Measurements from ENCODE around the gene PRKACA. TPM values are rescaled to one million over a fixed set of nuclear protein-coding genes. Genes with fewer than 3 reads are reported as not detected.

Gene PRKACA
- total RNA-seq, 2 donors from 2014 or later, result 34.8 to 106 TPM

DNA sequence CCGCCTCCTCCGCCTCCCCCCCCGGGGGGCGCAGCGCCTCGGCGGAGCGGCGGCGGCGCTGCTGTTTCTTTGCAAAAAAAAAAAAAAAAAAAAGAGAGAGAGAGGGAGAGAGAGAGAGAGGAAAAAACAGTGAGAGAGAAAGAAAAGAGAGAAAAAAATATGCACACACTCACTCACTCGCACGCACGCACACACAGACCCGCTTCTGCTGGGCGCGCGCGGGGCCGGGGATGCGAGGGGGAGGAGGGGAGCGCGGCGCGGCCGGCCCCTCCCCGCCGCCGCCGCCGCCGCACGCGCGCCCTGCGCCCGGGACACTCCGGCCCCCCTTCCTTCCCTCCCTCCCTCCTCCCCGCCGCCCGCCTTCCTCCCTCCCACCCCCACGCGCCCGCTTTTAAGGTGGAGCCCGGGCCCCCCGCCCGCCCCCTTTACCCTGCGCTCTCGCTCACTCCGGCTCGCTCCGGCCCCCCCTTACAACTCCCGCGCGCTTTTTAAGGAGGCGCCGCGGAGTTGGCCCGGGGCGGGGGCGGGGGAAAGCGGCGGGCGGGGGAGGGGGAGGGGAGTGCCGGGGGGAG, 27.0 kb downstream of the PRKACA start, which contains the start of gene SAMD1:
Gene SAMD1 (minus strand): TSS at position 243 of the 572 bp plus-strand sequence.
- H3K27ac ChIP-seq, result peak within 1 kb of the TSS; percentile 84 to 92
- under 1% methylated on average over 34 of the region's 65 CpGs for WGBS
- H3K36me3 ChIP-seq, result no peaks in the 10 kb centered on the region
- H3K9me3 ChIP-seq, result no peaks in the 10 kb centered on the region
- no peaks in the 10 kb centered on the region for H3K4me1 ChIP-seq (replicated peaks)
- peak; percentile 90 for DNase-seq (ENCODE audit: low spot score)
- intact Hi-C loops (cut with DNase I), result loop anchor here (2.0 kb wide), 1 partner anchor 26 kb away; the partner anchor contains the start of gene PRKACA
- TF ChIP-seq POLR2AphosphoS5 (IDR thresholded peaks at IDR 0.05) (no peak), POLR2A (IDR thresholded peaks at IDR 0.05) (no peak)
- TF ChIP-seq, protein P1, sequence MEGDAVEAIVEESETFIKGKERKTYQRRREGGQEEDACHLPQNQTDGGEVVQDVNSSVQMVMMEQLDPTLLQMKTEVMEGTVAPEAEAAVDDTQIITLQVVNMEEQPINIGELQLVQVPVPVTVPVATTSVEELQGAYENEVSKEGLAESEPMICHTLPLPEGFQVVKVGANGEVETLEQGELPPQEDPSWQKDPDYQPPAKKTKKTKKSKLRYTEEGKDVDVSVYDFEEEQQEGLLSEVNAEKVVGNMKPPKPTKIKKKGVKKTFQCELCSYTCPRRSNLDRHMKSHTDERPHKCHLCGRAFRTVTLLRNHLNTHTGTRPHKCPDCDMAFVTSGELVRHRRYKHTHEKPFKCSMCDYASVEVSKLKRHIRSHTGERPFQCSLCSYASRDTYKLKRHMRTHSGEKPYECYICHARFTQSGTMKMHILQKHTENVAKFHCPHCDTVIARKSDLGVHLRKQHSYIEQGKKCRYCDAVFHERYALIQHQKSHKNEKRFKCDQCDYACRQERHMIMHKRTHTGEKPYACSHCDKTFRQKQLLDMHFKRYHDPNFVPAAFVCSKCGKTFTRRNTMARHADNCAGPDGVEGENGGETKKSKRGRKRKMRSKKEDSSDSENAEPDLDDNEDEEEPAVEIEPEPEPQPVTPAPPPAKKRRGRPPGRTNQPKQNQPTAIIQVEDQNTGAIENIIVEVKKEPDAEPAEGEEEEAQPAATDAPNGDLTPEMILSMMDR (IDR thresholded peaks at IDR 0.05), result no peak
- peak within 1 kb of the TSS; percentile 82 to 89 for H3K4me3 ChIP-seq
- H3K27me3 ChIP-seq (replicated peaks; ENCODE audit: insufficient read depth), result no peaks in the 10 kb centered on the region

DNA sequence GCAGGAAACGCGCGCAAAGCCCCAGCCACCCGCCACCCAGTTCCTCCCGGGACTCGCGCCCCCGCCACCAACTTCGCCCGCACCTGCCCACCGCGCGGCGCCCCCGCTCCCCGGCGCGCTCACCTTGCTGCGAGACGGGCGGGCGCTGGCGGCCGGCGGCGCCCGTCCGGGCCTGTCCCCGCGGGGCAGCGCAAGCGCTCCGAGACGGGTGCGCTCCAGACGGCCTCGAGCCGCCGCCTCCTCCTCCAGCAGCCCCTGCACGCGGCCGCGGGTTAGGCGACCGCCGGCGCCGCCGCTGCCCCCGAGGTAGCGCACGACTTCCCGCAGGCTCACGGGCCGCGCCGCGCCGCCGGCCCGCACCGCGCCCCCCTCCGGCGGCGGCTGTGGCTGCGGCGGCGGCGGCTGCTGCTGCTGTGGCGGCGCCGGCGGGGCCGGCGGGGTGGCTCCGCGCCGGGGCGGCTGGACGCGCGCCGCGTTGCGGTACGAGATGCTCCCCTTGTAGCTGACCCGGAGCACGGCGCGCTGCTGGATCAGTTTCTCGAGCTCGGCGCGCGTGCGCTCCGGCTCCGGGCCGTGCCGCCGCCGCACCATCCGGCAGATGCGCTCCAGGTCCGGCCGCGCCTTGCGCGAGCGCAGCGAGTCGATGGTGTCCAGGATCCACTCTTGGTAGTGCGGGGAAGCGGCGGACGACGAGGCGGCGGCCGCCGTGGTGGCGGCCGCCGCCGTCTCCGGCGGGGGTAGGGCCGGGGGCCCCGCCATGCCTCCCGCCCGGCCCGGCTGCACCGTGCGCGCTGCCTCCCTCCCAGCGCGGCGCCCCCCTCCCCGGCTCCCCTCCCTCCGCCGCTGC, 27.7 kb downstream of the PRKACA start:
- no peaks in the 10 kb centered on the region for H3K27me3 ChIP-seq (replicated peaks; ENCODE audit: insufficient read depth)
- no peak for DNase-seq (ENCODE audit: low spot score)
- H3K4me1 ChIP-seq (replicated peaks), result no peaks in the 10 kb centered on the region
- under 1% methylated on average over 86 of the region's 142 CpGs for WGBS
- peak overlapping the region; percentile 84 to 92 for H3K27ac ChIP-seq
- H3K9me3 ChIP-seq, result no peaks in the 10 kb centered on the region
- TF ChIP-seq POLR2A (IDR thresholded peaks at IDR 0.05), result no peak
- TF ChIP-seq POLR2AphosphoS5 (IDR thresholded peaks at IDR 0.05), result no peak
- TF ChIP-seq, protein P1 (IDR thresholded peaks at IDR 0.05), result peak in 1 of 4 experiments; percentile 18
- intact Hi-C loops (cut with DNase I), result loop anchor here (2.0 to 10.0 kb wide), 2 partner anchors 27 to 315 kb away; partner anchors contain the start of genes C19orf53 and PRKACA
- no peaks in the 10 kb centered on the region for H3K36me3 ChIP-seq
- peak overlapping the region; percentile 82 to 89 for H3K4me3 ChIP-seq

DNA sequence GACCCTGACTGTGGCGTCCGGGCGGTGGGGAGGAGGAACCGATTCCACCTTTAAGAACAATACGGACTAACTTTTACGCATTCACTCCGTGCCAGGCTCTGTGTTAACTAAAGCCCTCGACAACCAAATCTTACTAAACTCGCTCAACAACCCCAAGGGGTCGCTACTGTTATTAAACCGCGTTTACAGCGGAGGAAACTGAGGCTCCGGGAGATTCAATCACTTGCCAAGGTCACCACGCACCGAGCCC, 28.2 kb downstream of the PRKACA start:
- 10% methylated on average over 16 of the region's 16 CpGs for WGBS
- intact Hi-C loops (cut with DNase I), result loop anchor here (10.0 kb wide), 1 partner anchor 315 kb away; the partner anchor contains the start of gene C19orf53
- DNase-seq (ENCODE audit: low spot score), result no peak

DNA sequence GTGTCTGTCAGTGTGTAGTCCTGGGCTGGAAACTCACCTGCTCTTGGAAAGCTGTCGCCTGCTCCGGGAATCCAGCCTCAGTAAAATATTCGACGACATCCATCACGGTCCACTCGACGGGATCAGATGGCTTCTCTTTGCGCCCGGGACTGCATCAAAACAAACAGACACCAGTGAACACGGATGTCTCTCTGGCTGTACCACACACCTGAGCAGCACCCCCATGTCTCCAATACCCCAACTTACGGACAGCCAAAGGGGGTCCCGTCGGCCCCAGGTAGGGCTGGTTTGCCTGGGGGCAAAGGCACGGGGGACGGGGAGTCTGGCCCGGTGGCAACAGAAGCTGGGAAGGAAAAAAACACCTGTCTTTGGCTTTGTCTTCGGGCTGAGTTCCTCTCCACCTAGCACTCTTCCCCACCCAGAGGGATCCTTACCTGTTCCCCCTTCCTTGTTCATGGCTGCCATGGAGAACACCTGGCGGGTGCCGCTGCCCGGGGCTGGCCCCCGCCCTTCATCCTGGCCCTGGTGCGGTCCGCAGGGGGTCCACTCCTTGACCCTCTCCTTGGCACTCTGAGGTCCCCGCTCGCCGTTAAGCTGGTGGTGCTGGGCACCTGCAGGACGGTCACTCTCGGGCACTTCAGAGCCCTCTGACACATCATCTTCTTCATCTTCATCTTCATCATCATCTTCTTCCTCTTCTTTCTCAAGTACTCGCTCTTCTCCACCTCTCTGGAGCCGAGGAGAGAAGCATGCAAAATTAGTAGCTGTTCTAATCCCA, 28.7 kb downstream of the PRKACA start:
- H3K9me3 ChIP-seq, result no peaks in the 10 kb centered on the region
- no peaks in the 10 kb centered on the region for H3K4me1 ChIP-seq (replicated peaks)
- no peak for TF ChIP-seq POLR2AphosphoS5 (IDR thresholded peaks at IDR 0.05)
- TF ChIP-seq POLR2A (IDR thresholded peaks at IDR 0.05), result no peak
- TF ChIP-seq, protein P1 (IDR thresholded peaks at IDR 0.05), result no peak
- intact Hi-C loops (cut with DNase I), result loop anchor here (10.0 kb wide), 1 partner anchor 314 kb away; the partner anchor contains the start of gene C19orf53
- DNase-seq (ENCODE audit: low spot score), result no peak
- H3K27me3 ChIP-seq (replicated peaks; ENCODE audit: insufficient read depth), result no peaks in the 10 kb centered on the region
- no peak overlapping the region for H3K4me3 ChIP-seq
- peak overlapping the region in 1 of 2 donors; percentile 92 for H3K27ac ChIP-seq
- 89% methylated on average over 30 of the region's 30 CpGs for WGBS
- no peaks in the 10 kb centered on the region for H3K36me3 ChIP-seq

More for the DNA sequence above, 28.2 kb downstream of the PRKACA start:
- H3K4me1 ChIP-seq (replicated peaks), result no peaks in the 10 kb centered on the region
- peak overlapping the region in 1 of 2 donors; percentile 92 for H3K27ac ChIP-seq
- H3K9me3 ChIP-seq, result no peaks in the 10 kb centered on the region
- H3K4me3 ChIP-seq, result peak overlapping the region; percentile 82 to 89
- no peak for TF ChIP-seq POLR2AphosphoS5 (IDR thresholded peaks at IDR 0.05)
- no peak for TF ChIP-seq POLR2A (IDR thresholded peaks at IDR 0.05)
- TF ChIP-seq, protein P1 (IDR thresholded peaks at IDR 0.05), result no peak
- no peaks in the 10 kb centered on the region for H3K27me3 ChIP-seq (replicated peaks; ENCODE audit: insufficient read depth)
- H3K36me3 ChIP-seq, result no peaks in the 10 kb centered on the region

All from prostate gland (tissue), 2 donors.